WI38 (cell line): ENCODE measurements around the gene NDUFB6.
"Not testable (repeated sequence)": the region's sequence is repeated elsewhere in the genome, so short reads cannot be mapped to it uniquely, and the experiment has no call there.

Experiments
- H3K4me3 ChIP-seq: 2 replicates; pipeline ENCODE4 v1.5.1; 2011; ENCODE audit warnings: low read depth, mild to moderate bottlenecking, control low read depth, low read length
- CTCF ChIP-seq: IDR thresholded peaks from 2 replicates; pipeline ENCODE4 v1.5.1; 2012; ENCODE audit warnings: low read depth, mild to moderate bottlenecking, control low read depth, low read length

The NDUFB6 gene

GRCh38 chr9:32572900-32573523 is at the start of gene NDUFB6:
Gene NDUFB6 (minus strand): TSS chr9:32573159. CDS start chr9:32573060, 99 bp downstream.
- no peak for TF ChIP-seq CTCF
- H3K4me3 ChIP-seq: peak within 1 kb of the TSS; percentile 95

DNA sequence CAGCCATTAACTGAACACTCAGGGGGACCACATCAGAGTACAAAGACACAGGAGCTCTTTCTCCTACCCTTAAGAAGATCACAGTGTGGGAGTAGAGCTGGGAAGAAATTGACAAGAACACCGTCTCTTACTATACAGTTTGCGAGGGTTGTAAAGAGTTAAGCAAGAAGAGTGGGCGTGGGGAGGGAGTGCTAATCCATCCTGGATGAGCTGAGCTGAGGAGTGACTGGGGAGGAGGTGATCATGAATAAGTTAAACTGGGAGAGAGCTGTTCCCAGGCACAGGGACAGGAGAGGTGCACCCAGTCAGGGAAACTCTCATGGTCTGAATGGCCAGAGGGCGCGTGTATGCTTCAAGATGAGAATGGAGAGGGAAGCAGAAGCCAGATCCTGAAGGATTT is 45.3 kb upstream of the NDUFB6 start:
- no peak overlapping the region for H3K4me3 ChIP-seq
- no peak for TF ChIP-seq CTCF

DNA sequence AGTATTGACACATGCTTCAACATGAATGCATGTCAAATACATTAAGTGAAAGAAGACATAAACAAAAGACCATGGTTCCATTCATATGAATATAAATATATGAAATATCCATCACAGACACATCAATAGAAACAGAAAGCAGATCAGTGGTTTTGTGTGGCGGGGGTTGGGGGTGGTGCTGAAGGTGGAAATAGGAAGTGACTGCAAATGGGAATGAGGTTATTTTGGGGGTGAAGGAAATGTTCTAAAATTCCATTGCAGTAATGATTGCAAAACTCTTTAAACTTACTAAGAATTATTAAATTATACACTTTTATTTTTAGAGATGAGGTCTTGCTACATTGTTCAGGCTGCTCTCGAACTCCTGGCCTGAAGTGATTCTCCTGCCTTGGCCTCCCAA is 33.9 kb upstream of the NDUFB6 start:
- no peak for TF ChIP-seq CTCF
- no peak overlapping the region for H3K4me3 ChIP-seq

DNA sequence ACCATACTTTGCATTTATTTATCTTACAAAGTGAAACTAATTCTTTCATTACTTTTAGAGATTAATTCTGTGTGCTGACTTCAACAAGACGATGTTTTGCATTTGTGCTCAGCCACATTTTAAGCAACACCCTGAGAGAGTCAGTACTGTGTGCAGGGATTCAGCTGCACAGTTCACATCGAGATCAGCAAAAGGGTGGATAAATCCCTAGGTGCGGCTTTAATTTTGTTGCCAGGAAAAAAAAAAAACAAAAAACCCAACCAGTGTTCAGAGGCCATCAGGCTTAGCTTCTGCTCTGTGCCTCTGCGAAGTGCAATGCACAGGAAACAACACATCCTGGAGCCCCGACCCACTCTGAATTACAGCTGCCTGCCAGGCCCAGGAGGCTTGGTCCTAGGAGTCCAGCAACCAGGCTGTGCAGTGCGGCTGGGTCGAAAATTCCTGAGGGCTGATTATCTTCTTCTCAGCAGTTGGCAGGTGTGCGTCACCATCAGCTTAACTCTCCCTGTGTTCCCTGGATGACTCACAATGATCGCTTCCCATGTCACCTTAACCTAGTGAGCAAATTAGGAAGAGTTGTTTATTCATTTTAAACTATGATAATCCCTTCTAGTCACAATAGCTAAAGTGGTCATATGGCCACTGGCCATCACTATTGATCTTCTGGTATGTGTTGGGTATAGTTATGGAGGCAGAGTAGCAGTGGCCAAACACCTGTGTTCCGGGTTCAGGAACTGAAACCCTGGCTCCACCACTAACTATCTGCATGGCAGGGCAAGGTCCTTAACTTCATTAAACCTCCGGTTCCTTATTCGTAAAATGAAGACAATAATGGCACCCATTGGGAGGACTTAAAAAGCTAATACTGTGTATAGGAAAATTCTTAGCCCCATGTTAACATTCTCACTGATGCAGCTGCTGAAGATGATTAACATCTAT is 31.2 kb upstream of the NDUFB6 start:
- no peak for TF ChIP-seq CTCF
- H3K4me3 ChIP-seq: no peak overlapping the region

GRCh38 chr9:32599021-32599420 is 26.1 kb upstream of the NDUFB6 start:
- H3K4me3 ChIP-seq: not testable (repeated sequence)

DNA sequence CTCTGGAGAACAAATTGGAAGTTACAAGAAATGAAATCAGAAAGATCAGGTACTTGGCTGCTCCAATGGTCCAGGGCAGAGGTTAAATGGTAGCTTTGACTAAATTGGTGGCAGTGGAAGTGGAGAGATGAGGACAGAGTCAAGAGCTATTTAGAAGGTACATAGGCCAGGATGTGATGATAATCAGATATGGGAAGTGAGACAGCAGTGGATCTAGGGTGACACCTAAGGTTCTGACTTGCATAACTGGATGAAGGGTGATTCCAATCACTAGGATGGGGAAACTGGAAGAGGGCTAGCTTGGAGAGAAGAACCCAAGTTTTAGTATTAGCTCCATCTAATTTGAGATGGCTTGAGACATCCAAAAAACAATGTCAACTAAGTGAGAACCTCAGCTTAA is 24.0 kb upstream of the NDUFB6 start:
- no peak overlapping the region for H3K4me3 ChIP-seq
- TF ChIP-seq CTCF: no peak

GRCh38 chr9:32596096-32596865 is 23.3 kb upstream of the NDUFB6 start:
- TF ChIP-seq CTCF: no peak
- no peak overlapping the region for H3K4me3 ChIP-seq
